HL-60/S4 treated with retinoic acid at 250 ng/mL for 4 days and 3 days (cell line): ENCODE measurements around the gene TAMALIN.

ENCODE experiments used
- in situ Hi-C: fragments of 300-500 bp; cut with MboI; formaldehyde crosslinking; loops from 2 replicates; pipeline ENCODE4 v1.7.0; 2022; ENCODE audit warnings: low sequenced_read_pairs

Gene TAMALIN

DNA sequence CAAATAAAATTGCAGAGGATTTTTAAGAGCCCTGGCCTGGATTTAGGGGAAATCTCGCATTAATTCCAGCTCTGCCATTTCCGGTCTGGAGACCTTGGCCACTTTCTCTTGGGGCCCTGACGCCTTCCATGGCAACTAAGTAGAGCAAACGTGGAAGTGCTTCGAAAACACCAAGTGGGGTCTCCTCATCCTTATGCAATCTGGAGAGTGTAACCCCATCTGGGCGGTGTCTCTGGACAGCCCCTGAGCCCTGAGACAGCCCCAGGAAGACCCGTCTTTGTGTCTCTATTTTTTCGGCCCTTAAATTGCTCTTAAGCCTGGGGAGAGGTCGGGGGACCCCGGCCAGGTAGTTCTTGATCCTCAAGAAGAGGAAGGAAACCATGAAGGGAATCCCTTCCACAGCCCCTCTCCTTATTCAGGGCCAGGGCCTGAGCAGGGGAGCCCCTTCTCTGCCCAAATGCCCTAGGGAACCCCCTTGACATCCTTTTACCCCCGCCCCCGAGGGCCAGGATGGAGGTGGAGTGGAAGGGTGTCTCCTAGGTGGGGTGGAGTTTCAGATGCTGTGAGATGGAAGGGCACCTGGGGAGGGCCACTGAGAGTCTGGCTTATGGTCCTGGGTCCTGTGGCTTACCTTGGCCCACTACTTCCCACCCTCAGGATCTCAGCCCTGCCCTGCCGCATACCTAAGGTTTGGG lies 26.8 kb downstream of the TAMALIN start:
- in situ Hi-C loops: no loop called here

DNA sequence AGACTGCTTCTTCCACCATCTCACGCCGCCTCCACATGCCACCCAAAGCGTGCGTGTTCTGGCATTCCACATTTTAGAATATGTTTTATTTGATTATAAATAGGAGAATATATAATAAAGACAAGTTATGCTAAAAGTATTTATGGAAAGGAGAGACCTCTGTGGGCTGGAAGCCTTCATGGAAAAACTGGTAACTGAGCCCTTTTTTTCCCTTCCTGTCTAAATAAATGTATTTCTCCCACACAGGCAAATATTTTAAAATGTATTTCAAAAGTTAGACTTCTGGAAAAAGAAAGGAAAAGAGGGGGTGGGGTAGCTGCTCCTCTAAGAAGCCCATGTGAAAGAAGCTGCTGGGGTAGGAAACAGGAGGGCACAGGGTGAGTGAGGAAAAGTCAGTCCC lies 28.4 kb downstream of the TAMALIN start:
- in situ Hi-C loops: no loop called here

DNA sequence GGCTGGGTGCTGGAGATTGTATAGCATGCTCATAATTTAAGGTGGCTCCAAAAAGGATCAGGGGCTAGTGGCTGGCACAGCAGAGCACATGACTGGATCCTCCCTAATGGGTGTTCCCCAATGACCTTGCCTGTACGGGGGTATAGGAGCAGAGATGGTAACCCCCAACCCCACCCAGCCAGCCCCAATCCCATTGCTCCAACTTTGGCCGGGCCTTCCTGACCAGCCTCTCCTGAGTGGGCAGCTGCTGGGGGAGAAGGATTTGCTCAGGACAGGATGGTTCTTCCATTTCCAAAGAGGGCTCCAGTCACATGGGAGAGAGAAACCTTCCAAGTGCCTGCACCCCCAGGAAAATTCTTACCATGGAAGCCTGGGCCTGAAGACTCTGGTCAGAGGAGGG lies 29.2 kb downstream of the TAMALIN start:
- in situ Hi-C loops: no loop called here

DNA sequence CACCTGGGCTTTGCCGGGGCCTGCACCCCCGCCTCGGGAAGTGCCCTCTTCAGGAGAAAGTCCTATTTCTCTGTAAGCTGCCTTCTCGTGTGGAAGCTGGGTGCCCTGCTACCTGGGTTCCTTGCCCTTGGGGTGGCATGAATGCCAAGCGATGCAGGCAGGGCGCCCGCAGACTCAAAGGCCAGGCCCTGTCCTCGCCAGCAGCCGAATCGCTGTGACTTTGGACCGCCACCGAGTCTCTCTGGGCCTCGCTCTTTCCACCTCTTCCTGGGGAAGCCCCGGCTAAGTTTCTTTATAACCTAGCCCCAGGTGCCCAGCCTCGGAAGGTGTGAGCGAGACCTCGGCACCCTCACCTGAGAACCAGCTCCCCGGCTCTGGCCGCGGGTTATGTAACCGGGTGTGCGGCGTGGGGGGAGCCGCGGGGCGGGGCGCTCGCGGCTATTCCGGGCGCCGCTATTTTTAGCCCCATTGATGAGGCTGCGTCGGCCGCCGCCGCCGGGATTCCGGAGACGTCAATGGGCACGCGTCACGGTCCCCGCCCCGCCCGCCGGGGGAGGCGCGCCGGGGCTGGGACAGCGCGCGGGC lies 29.9 kb downstream of the TAMALIN start:
- in situ Hi-C loops: no loop called here

DNA sequence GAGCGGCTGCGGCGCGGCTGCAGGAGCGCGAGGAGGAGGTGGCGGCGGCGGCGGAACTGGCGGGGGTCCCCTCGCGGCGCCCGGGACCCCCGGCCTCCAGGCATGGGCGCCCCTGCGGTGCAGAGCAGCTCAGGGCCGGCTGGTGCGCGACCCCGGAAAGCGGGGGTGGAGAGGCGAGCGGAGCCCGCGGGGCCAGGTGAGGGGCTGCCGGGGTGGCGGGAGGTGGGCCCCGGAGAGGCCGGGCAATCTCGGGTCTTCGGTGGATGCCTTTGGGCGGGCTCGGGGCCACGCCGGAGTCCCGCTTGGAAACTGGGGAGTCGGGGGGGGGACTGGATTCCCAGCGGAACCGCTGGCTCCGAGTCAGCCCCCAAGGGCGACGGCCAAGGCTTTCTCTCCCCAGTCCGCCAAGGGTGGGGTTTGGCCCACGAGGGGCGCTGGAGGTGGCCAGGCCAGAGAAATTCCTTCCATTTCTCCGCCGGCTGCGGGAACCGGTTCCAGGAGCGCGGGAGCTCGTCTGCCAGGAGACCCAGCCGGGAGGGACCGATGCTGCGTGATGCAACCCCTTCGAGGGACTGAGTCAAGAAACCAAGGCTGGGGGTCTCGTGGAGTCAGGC lies 30.6 kb downstream of the TAMALIN start:
- in situ Hi-C loops: no loop called here

DNA sequence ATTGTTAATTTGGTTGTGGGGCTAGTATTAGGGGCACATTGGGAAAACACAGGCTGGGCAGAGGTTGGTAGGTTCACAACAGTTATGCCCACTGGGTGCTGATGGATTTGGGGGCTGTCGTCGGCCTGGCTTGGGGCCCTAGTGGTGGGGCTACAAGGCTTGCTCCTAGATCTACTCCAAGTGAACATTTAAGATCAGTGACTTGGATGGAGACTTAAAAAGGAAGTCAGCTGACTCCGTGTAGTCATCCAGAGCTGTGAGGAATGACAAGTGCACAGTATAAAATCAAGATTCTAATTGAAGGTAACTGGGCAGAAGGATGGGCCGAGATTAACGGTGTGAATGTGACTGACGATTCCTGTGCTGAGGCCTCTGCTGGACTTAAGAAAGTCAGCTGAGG lies 31.7 kb downstream of the TAMALIN start:
- in situ Hi-C loops: no loop called here

DNA sequence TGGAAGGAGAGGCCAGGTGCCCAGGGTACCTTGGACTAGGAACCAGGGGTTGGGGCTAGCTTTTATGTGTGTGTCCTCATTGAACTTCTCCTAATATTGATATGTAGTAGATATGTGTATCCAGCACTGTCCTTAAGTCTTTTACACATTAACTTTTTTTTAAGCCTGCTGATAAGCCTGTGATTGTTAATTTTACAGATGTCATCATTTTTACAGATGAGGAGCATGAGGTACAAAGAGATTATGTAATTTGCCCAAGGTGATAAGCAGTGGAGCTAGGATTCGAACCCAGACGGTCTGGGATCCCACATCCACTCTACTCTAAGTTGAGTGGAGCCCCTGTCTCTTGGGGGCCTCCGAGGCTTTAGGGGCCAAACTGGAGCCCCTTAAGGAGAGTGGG lies 34.3 kb downstream of the TAMALIN start:
- in situ Hi-C loops: no loop called here

DNA sequence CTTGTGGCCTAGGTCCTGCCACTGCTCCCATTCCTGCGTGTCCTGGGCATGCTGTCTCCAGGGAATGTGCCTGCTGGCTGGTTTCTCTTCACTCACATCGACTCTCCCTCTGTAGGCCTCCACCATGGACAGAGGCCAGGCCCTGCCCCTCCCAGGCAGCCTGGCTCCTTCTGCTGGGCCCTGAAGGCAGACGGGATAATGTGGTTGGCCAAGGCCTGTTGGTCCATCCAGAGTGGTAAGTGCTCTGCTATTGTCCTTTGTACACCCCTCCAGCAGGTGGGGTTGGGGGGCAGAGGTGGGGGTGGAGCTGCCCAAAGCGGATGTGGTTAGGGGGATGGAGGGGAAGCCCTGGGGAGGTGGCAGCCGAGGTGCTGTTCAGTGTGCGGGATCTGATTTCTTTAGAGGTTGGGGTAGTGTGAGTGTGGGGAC lies 35.0 kb downstream of the TAMALIN start:
- in situ Hi-C loops: no loop called here

DNA sequence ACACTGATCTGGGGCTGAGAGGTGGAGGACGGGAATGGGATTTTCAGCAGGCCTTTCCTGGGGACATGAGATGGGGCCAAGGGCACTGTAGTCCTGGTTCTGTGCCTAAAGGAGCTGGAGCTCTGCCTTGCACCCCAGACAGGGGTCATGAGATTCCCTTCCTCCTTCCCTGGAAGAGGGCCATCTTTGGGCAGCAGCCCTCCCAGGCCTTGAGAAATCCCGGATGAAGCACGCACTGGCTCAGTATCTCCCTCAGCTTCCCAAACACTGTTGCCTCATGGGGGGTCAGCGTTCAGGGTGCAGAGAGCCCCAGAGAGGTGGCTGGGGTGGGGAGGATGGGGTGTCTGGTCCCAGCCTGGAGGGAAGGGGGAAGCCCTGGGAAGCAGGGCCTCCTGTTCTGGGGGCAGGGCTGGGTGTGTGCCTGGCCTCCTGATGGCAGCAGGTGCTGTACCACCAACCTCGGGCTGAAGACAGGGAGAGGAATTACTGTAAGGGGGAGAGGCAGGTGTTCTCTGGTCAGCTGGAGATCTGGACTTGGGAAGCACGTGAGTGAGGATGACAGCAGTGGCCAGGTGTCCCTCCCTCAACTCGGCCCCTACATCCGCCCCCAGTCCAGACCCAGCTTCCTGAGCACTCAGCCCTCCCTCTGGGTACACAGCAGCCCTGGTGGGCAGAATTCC lies 36.1 kb downstream of the TAMALIN start:
- in situ Hi-C loops: no loop called here

DNA sequence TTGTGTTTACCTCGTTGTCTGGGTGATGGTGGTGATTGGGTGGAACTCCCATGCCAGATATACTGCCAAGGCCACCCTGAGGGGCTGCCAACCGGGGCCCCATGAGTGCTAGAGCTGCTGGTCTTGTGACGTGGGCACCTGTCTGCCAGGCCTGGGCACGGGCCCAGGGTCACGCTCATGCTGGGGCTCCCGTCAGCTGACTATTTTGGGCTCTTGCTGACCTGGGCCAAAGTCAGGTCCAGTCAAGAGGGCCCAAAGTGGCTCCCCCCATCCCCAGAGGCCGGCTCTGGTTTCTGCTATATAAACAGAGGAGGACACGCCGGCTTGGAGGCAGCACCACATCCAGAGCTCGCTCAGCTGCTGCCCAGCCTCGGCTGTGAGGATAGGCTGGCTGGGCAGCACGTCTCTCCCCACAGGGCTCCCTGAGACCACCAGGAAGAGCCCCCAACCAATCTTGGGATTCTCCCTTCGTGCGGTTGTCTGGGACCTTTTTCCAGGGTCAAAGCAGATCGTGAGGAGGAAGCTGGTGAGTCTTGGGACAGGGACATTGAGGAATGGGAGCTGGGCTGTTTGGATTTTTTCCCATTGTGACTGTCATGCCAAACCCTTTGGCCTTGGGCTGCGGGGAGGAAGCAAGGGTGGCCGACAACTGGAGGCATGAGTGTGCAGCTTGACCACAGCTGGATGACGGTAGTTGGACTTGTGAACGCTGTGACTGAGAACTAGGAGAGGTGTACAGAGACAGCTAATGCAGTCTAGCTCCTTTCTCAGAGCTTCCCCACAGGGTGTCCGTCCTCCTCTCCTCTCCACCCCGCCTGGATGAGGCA lies 36.9 kb downstream of the TAMALIN start:
- in situ Hi-C loops: no loop called here

DNA sequence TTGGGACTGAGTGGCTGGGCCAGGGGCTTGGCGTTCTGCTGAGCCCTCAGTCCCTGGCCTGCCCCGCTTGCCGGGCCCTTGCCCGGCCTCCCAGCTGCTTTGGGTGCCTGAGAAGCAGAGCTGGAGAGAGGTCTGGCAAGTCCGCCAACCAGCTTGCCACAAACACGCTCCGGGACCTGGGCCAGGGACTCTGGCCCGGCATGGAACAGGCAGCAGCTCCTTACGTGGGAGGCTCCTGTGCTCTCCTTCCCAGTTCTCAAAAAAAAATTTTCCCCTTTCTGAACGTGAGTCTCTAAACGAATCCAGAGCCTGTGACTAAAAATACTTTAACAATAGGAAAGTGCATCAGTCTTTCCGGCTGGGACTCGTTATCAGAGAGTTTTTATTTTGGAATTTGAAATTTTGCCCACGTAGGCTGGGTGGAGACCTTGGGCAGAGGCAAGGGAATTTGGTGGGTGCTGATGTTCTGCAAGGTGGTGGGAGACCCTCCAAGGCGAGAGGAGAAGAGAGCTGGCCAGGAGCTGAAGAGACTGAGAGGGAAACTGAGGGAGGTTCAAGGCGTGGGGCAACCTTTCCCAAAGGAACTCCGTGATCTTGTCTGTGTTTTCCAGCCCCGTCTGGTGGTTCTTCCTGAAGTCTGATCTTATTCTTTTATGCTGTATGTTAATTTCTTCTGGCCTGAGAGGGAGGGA lies 37.7 kb downstream of the TAMALIN start:
- in situ Hi-C loops: no loop called here

DNA sequence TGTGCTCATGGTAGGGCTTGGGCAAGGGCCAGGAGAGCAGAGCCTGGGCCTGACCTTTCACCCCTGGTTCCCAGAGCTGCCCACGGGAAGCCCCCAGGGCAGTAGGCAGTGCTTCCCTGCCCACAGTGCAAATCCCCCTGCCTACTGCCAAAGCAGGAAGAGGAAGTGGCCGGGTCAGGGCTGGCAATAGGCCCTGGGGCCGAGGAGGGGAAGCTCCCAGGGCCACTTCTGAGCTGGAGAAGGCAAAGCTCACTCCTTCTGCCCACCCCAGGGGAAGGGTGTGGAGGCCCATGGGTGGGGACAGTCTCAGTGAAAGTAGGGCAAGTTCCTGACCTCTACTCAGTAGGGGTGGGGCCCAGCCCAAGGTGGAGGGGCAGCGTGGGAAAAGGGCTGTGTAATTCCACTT lies 39.1 kb downstream of the TAMALIN start:
- in situ Hi-C loops: no loop called here

DNA sequence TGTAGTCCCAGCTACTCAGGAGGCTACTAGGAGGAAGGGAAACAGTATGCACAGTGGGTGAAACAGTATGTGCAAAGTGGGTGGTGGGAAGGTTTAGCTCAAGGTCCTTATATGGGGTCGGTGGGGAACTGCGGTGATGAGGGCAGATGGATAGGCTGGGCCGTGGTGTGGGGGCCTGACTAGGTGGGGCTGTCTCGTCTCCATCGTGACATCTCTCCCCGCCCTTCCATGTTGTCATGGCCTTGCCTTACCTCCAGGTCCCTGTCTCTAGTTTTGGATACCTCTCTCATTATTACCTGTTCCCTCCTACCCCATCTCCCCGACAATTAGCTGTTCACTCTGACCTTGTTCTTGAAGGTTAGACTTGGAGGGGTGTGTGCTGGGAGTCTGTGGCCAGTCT lies 40.1 kb downstream of the TAMALIN start:
- in situ Hi-C loops: no loop called here

DNA sequence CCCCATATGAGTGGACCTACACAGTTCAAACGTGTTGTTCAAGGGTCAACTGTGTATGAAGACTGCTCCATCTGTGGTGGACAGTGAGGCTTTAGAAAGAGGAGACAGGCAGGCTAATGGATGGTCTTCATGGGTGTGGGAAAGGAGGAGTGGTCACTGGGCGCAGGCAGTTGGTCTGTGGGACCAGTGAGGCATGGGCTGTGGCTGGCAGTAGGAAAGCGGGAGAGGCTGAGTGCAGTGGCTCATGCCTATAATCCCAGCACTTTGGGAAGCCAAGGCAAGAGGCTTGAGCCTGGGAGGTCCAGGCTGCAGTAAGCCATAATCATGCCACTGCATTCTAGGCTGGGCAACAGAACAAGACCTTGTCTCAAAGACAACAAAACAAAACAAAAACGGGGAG lies 42.5 kb downstream of the TAMALIN start:
- in situ Hi-C loops: no loop called here

DNA sequence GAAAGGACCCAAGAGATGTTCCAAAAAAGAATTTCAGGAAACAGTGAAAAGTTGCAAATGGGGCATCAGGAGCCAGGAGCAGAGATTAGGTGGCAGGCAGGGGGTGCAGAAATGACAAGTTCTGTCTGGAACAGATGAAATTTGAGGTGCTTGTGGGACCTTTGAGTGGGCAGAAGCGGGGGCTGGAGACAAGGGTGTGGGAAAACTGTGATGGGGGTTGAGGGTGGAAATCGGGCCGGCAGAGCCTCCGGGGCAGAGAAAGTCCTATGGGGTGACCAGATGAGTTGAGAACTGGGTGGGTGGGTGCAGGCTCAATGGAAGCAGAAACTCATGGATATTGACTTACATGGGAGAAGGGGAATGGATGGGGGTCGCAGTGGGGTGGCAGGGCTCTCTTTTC lies 42.9 kb downstream of the TAMALIN start:
- in situ Hi-C loops: no loop called here

DNA sequence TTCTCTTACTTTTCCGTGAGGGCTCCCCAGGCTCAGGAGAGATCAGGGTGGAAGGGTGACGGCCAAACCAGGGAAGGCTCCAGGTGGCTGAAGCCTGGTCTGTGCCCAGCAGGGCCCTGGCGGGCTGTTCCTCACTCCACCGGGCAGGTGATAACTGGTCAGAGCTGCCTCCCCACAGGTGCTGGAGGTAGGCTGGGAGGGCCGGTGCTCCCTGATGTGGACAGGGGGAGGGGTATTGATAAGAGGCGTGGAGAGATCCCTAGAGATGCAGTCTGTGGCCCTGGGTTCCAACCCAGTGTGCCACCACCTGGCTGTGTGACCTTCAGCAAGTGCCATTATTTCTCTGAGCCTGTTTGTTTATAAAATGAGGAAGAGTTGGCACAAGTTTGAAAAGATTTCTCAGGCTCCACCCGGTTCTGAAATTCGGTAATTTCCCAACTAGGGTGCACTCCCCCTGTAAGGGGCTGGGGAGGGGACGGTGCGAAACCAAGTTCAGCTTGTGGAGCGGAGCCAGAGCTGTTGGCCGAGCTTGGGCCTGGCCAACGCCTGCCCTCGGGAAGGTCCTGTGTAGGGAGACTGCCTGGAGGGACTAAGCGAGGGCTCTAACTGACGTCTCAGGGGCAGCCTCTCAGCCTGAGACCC lies 43.5 kb downstream of the TAMALIN start:
- in situ Hi-C loops: no loop called here

DNA sequence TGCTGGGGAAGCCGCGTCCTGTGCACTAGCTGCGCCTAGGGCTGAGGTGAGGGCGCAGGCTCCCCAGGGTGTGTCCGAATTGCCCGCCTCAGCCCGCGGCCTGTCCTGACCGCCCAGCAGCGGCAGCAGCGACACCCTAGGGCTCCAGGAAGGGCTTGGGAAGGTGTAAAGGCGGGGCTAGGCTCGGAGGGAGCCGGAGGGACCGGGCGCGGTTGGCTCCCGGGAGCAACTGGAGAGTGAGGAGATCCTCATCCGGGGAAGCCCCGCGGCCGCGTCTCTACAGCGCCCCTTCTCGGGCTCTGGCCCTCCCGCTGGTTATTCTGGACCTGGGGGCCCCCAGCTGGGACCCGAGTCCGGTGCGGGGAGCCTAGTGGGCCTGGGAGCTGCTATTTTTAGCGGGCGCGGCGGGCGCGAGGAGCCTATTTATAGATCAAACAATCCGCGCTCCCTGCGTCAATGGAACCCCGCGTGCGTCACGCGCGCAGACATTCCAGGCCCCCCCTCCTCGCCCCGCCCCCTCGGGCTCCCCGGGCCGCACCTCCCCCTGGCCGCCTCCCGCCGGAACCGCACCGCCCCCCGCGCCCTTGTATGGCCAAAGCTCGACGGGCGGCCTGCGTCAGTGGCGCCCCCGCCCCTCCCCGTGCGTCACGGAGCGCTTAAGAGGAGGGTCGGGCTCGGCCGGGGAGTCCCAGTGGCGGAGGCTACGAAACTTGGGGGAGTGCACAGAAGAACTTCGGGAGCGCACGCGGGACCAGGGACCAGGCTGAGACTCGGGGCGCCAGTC lies 44.2 kb downstream of the TAMALIN start, which contains the start of gene NR4A1:
TSS of gene NR4A1 (plus strand) at position 685 of the 784 bp plus-strand sequence. CDS start 2,887 bp downstream, outside the sequence.
- in situ Hi-C loops: no loop called here

DNA sequence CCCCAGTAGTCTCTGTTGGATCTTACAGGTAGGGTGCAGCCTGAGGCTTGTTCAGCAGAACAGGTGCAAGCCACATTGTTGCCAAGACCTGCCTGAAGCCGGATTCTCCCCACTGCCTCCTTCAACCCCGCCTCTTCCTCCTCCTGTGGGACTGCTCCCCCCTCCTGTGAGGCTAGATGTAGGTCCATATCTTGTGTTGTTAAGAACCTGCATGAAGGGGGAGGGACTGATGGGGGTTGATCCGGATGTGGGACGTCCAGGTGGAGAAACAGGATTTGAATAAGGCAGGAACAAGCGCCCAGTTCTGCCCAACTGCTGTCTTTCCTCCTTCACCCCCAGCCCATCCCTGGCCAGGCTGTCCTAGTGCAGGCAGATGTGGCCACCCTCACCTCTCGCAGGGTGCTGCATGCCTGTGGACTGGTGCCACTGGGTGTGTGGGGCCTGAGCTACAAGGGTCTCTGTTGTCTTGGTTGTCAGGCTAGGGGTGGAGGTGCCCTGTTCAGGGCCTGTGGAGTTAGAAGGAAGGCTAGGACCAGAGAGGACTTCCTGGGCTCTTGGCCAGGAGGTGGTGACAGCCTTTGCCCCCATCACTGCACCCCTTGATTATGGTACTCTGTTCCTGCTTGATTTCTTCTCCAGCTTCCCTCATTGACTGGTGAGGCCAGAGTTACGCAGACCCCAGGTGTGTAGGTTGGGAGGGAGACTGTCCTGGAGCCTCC lies 45.9 kb downstream of the TAMALIN start:
- in situ Hi-C loops: no loop called here
